Heart right ventricle (tissue), 16 donors: ENCODE results near the gene ARHGAP6. TPM values are rescaled to one million over a fixed set of nuclear protein-coding genes. Genes with fewer than 3 reads are reported as not detected.
"Not testable (repeated sequence)": the region's sequence is repeated elsewhere in the genome, so short reads cannot be mapped to it uniquely, and the experiment has no call there.

Experiments used
- ATAC-seq, 8 donors: fragments of 200-7000 bp; cut with Tn5 transposase; one replicate each; pipeline ENCODE4 v1.9.1; 2020; ENCODE audit warnings: mild to moderate bottlenecking in 8 of 8, moderate library complexity in 8 of 8, moderate number of reproducible peaks in 1 of 8
- DNase-seq, 2 donors: peaks; one replicate each; pipeline ENCODE4 v3.0.0-alpha.2; 2020
- H3K27ac ChIP-seq, 10 donors: fragments of 200-600 bp; sonication (generic) in 2 of 10; one replicate each; pipeline versions ENCODE4 v1.5.0 to v1.8.0; 2020 to 2022; ENCODE audit warnings: mild to moderate bottlenecking in 3 of 10
- H3K27me3 ChIP-seq, 7 donors: fragments of 200-600 bp; one replicate each; pipeline ENCODE4 v1.8.0; 2021 to 2022; ENCODE audit warnings: mild to moderate bottlenecking in 2 of 7
- H3K36me3 ChIP-seq, 9 donors: fragments of 200-600 bp; sonication (generic) in 1 of 9; one replicate each; pipeline versions ENCODE4 v1.5.0 to v1.8.0; 2020 to 2022; ENCODE audit warnings: mild to moderate bottlenecking in 2 of 9
- H3K4me1 ChIP-seq, 9 donors: fragments of 200-600 bp; sonication (generic) in 1 of 9; one replicate each; pipeline versions ENCODE4 v1.5.0 to v1.8.0; 2020 to 2022; ENCODE audit warnings: mild to moderate bottlenecking in 4 of 9
- H3K4me3 ChIP-seq, 10 donors: fragments of 200-600 bp; sonication (generic) in 2 of 10; one replicate each; pipeline versions ENCODE4 v1.5.0 to v1.8.0; 2020 to 2022; ENCODE audit warnings: mild to moderate bottlenecking in 7 of 10, moderate library complexity in 2 of 10
- H3K9me3 ChIP-seq, 11 donors: fragments of 200-600 bp in 10 of 11; sonication (generic) in 2 of 11; one replicate each; pipeline versions ENCODE4 v1.5.0 to v1.8.0; 2013 to 2022; ENCODE audit warnings: mild to moderate bottlenecking in 2 of 11, control low read depth in 1 of 11, moderate library complexity in 1 of 11
- CTCF ChIP-seq, 9 donors: fragments of 200-600 bp; sonication (generic) in 2 of 9; IDR thresholded peaks; one replicate each; pipeline versions ENCODE4 v1.5.0 to v1.8.0; 2021 to 2022; ENCODE audit warnings: antibody characterized with exemption in 9 of 9, mild to moderate bottlenecking in 5 of 9, moderate library complexity in 1 of 9
- WGBS, 2 donors: extraction: QIAGEN DNeasy Blood & Tissue Kit; methylation state at CpG; one replicate each; pipeline ENCODE4 v1.1.7; 2013; ENCODE audit warnings: inconsistent platforms in 1 of 2; 5-methylcytosine and 5-hydroxymethylcytosine counted together
- intact Hi-C, 10 donors: fragments of 100-400 bp; cut with DNase I; formaldehyde crosslinking; loops; one replicate each; pipeline versions ENCODE4 v1.11.1 to v1.14.2; 2022
- polyA plus RNA-seq, 2 donors: library from polyadenylated mRNA; stranded (reverse); fragments of 200-250 nt; gene quantifications; one replicate each; pipeline ENCODE4 v1.2.3, GENCODE V29; 2013
- total RNA-seq, 10 donors: library from RNA; stranded (reverse); fragmentation: NEBNext Ultra II Directional in 3 of 10; extraction: Animal tissue kit (Norgen Biotek cat#: 25700) in 3 of 10; gene quantifications; one replicate each; pipeline versions ENCODE4 v1.2.1 to v1.2.4, GENCODE V29; 2021 to 2023
- donor health status: Arrhythmogenic right ventricular cardiomyopathy.
- donor health status: ischemic (EF 13 %, LVEDD 7.1; RV severe dilation, severe dysfunction).
- donor health status: healthy with polysubstance abuse.
- donor health status: DM: no; HTN: yes; CAD: no.
- donor health status: DM: no; HTN: no; CAD: no.
- donor health status: ischemic (EF 25% LVEDD 6.9; RV normal size, moderate dysfunction).
- donor health status: ischemic (EF 25% LVEDD 5.7; RV mildly dilated, moderate dysfunction).
- donor health status: healthy.
- donor health status: DM: yes; HTN: yes; CAD: no.
- donor health status: Ischemic cardiomyopathy.
- donor health status: ischemic (EF 35%, LVEDD 5.7; RV mildly dilated, moderate dysfunction).
- donor health status: nonischemic (EF 11% LVEDD 7.7; RV severe dilation, severe dysfunction).
- donor health status: DM: yes; HTN: yes; CAD: no.
- donor health status: PGD.
- donor health status: ischemic (EF 29% LVEDD 5.4; RV normal size, mild dysfunction).
- donor health status: nonischemic (EF 23%, LVEDD 6.1; RV moderate dilation, normal function).

Gene ARHGAP6
- total and polyA plus RNA-seq, 12 donors, result 1.6 to 6.0 (median 2.6) TPM

- DNase-seq, result no peak
- Histone ChIP-seq H3K4me1 (peaks cover 0 to 2% (median 0%) of the 10 kb centered on the region in 9 donors), H3K27ac (no peak overlapping the region), H3K4me3 (no peak overlapping the region), H3K9me3 (no peaks in the 10 kb centered on the region), H3K36me3 (no peaks in the 10 kb centered on the region), H3K27me3 (peaks cover 0 to 2% (median 0%) of the 10 kb centered on the region in 7 donors)
- no peak for TF ChIP-seq CTCF (IDR thresholded peaks at IDR 0.05)
- 91% methylated on average over 3 of the region's 3 CpGs for WGBS, 2 donors
- intact Hi-C loops, result no loop called here
- ATAC-seq, result no peak
Observed at GRCh38 chrX:11130136-11130535, 535.6 kb downstream of the ARHGAP6 start.

GRCh38 chrX:11129534-11130105, 536.1 kb downstream of the ARHGAP6 start:
- WGBS, 2 donors, result 62 to 71% methylated on average over 5 of the region's 5 CpGs
- no peak for TF ChIP-seq CTCF (IDR thresholded peaks at IDR 0.05)
- Histone ChIP-seq H3K36me3 (no peaks in the 10 kb centered on the region), H3K9me3 (no peaks in the 10 kb centered on the region), H3K27me3 (no peaks in the 10 kb centered on the region), H3K27ac (no peak overlapping the region), H3K4me3 (no peak overlapping the region), H3K4me1 (no peaks in the 10 kb centered on the region)
- intact Hi-C loops, result no loop called here
- ATAC-seq (no peak), DNase-seq (no peak)

- intact Hi-C loops, result no loop called here
- no peak overlapping the region for H3K27ac ChIP-seq
- no peak overlapping the region for H3K4me3 ChIP-seq
- no peak for TF ChIP-seq CTCF (IDR thresholded peaks at IDR 0.05)
- no peaks in the 10 kb centered on the region for H3K27me3 ChIP-seq
- 96 to 97% methylated on average over 5 of the region's 5 CpGs for WGBS, 2 donors
- peaks cover 0 to 31% (median 0%) of the 10 kb centered on the region in 9 donors for H3K36me3 ChIP-seq
- no peaks in the 10 kb centered on the region for H3K9me3 ChIP-seq
- DNase-seq (no peak), ATAC-seq (no peak)
- no peaks in the 10 kb centered on the region for H3K4me1 ChIP-seq
Observed at GRCh38 chrX:11125060-11125459, 540.7 kb downstream of the ARHGAP6 start.

- TF ChIP-seq CTCF (IDR thresholded peaks at IDR 0.05), result no peak
- DNase-seq, result no peak
- WGBS, 2 donors, result 54 to 60% methylated on average over 2 of the region's 2 CpGs
- Histone ChIP-seq H3K9me3 (no peaks in the 10 kb centered on the region), H3K4me1 (no peaks in the 10 kb centered on the region), H3K36me3 (peaks cover 0 to 41% (median 0%) of the 10 kb centered on the region in 9 donors), H3K4me3 (no peak overlapping the region), H3K27ac (no peak overlapping the region), H3K27me3 (no peaks in the 10 kb centered on the region)
- ATAC-seq, result no peak
- intact Hi-C loops, result no loop called here
Observed at GRCh38 chrX:11124112-11124511, 541.6 kb downstream of the ARHGAP6 start.

GRCh38 chrX:11123087-11123486, 542.6 kb downstream of the ARHGAP6 start:
- WGBS, 2 donors, result 96% methylated on average over 5 to 6 of the region's 6 CpGs
- H3K27ac ChIP-seq, H3K4me3 ChIP-seq, DNase-seq, intact Hi-C loops, H3K27me3 ChIP-seq, H3K4me1 ChIP-seq, H3K9me3 ChIP-seq, ATAC-seq: not testable (repeated sequence)
- peaks cover 0 to 51% (median 0%) of the 10 kb centered on the region in 9 donors for H3K36me3 ChIP-seq
